Ishikawa (cell line): ENCODE measurements around the gene TNKS1BP1.

Experiments used
- CEBPB ChIP-seq: IDR thresholded peaks from 2 replicates; pipeline ENCODE4 v1.6.1; 2012
- EP300 ChIP-seq: IDR thresholded peaks from 2 replicates; pipeline ENCODE4 v1.6.1; 2012; ENCODE audit warnings: borderline replicate concordance
- FOXM1 ChIP-seq: IDR thresholded peaks from 2 replicates; pipeline ENCODE4 v1.6.1; 2012; ENCODE audit warnings: low read depth, borderline replicate concordance
- MAX ChIP-seq: IDR thresholded peaks from 2 replicates; pipeline ENCODE4 v1.6.1; 2012
- NFIC ChIP-seq: IDR thresholded peaks from 2 replicates; pipeline ENCODE4 v1.6.1; 2012
- TAF1 ChIP-seq: IDR thresholded peaks from 2 replicates; pipeline ENCODE4 v1.6.1; 2012; ENCODE audit warnings: low read depth, mild to moderate bottlenecking
- TEAD4 ChIP-seq: IDR thresholded peaks from 2 replicates; pipeline ENCODE4 v1.6.1; 2012
- USF1 ChIP-seq: IDR thresholded peaks from 2 replicates; pipeline ENCODE4 v1.6.1; 2012

- no peak for TF ChIP-seq TAF1
- TF ChIP-seq USF1: no peak
- no peak for TF ChIP-seq TEAD4
- no peak for TF ChIP-seq FOXM1
- no peak for TF ChIP-seq EP300
- no peak for TF ChIP-seq NFIC
- no peak for TF ChIP-seq MAX
- no peak for TF ChIP-seq CEBPB
Observed at GRCh38 chr11:57302489-57302888, 22.3 kb downstream of the TNKS1BP1 start.
